Activated CD8-positive, alpha-beta memory T cell treated with anti-CD3 and anti-CD28 coated beads, Interleukin-2, amount 10 ng/mL, durations not matched to agents 7 days and 5 days (primary cell): ENCODE measurements around the gene MEI1. TPM values are rescaled to one million over a fixed set of nuclear protein-coding genes. Genes with fewer than 3 reads are reported as not detected.

ENCODE experiments used
- ATAC-seq: fragments of 150-1000 bp; cut with Tn5 transposase; one replicate; pipeline ENCODE4 v1.10.0; 2021; ENCODE audit warnings: moderate library complexity
- CTCF ChIA-PET: fragments of 350-600 bp; sonication (Branson Sonifier 250); formaldehyde crosslinking; loops from one replicate; lab custom pipeline; 2021; ENCODE audit warnings: antibody characterized with exemption; lab: Charles Lee
- DNase-seq: peaks from one replicate; pipeline ENCODE4 v3.0.0-alpha.2; 2020
- H3K27ac Mint-ChIP-seq: one replicate; pipeline ENCODE4 v1.8.0; 2021; ENCODE audit warnings: mild to moderate bottlenecking, mixed read lengths
- H3K27me3 Mint-ChIP-seq: one replicate; pipeline ENCODE4 v1.8.0; 2021; ENCODE audit warnings: mixed read lengths
- H3K36me3 Mint-ChIP-seq: one replicate; pipeline ENCODE4 v1.8.0; 2021; ENCODE audit warnings: mild to moderate bottlenecking, mixed read lengths
- H3K4me1 Mint-ChIP-seq: one replicate; pipeline ENCODE4 v1.8.0; 2021; ENCODE audit warnings: mixed read lengths
- H3K4me3 Mint-ChIP-seq: one replicate; pipeline ENCODE4 v1.8.0; 2021; ENCODE audit warnings: mild to moderate bottlenecking, moderate library complexity, mixed read lengths
- H3K9me3 Mint-ChIP-seq: one replicate; pipeline ENCODE4 v1.8.0; 2022; ENCODE audit warnings: low read depth, mixed read lengths
- total RNA-seq, 2 experiments: library from RNA; stranded (reverse); gene quantifications; one replicate each; pipeline ENCODE4 v1.2.3, GENCODE V29; 2021

Gene MEI1
- total RNA-seq, 2 experiments from 2014 or later: 37.3 to 45.9 TPM

- peaks cover 41% of the 10 kb centered on the region for H3K4me1 Mint-ChIP-seq
- H3K36me3 Mint-ChIP-seq: peaks cover 4% of the 10 kb centered on the region
Measured at GRCh38 chr22:41782316-41782715, 83.0 kb downstream of the MEI1 start.

GRCh38 chr22:41782751-41783150 lies 83.4 kb downstream of the MEI1 start:
- Mint-ChIP-seq H3K27ac (peak overlapping the region; percentile 99), H3K27me3 (no peaks in the 10 kb centered on the region), H3K36me3 (peaks cover 4% of the 10 kb centered on the region), H3K4me1 (peaks cover 39% of the 10 kb centered on the region), H3K9me3 (no peaks in the 10 kb centered on the region), H3K4me3 (peak overlapping the region; percentile 76)
- ATAC-seq (no peak), DNase-seq (no peak)
- CTCF ChIA-PET: interaction anchor here (0.9 to 6.0 kb wide), 10 partner anchors 10 to 317 kb away, joined by 3 to 52 read pairs (median 5); partner anchors contain the start of genes CCDC134, MEI1 and SREBF2

More at GRCh38 chr22:41782316-41782715, 83.0 kb downstream of the MEI1 start:
- H3K27me3 Mint-ChIP-seq: no peaks in the 10 kb centered on the region
- no peaks in the 10 kb centered on the region for H3K9me3 Mint-ChIP-seq
- H3K4me3 Mint-ChIP-seq: peak overlapping the region; percentile 76
- ATAC-seq (peak; percentile 28), DNase-seq (peak; percentile 65)
- H3K27ac Mint-ChIP-seq: peak overlapping the region; percentile 99
- CTCF ChIA-PET: interaction anchor here (0.9 to 6.0 kb wide), 15 partner anchors 9 to 318 kb away, joined by 3 to 52 read pairs (median 5); partner anchors contain the start of genes CCDC134, MEI1 and SREBF2

DNA sequence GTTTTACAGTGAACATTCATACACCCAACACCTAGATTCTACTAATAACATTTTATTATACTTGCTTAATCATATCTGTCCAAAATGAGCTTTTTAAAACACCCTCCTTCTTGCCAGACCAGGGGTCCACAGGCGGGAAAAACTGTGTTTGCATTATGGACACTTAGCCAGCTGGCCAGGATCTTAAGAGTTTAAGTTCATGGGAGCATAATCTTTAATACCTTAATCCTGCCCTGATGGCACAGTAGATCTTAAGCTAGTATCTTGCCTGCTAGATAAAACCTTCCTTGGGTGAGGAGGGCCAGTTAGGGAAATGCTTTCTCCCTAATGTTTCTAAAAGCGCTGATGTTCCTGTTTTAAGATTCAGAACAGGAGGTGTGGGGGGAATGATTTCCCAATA lies 88.0 kb downstream of the MEI1 start:
- H3K4me1 Mint-ChIP-seq: peaks cover 14% of the 10 kb centered on the region
- DNase-seq: no peak
- H3K27me3 Mint-ChIP-seq: no peaks in the 10 kb centered on the region
- CTCF ChIA-PET: interaction anchor here (0.8 to 2.5 kb wide), 3 partner anchors 12 to 90 kb away, joined by 3 to 19 read pairs (median 8); partner anchors contain the start of gene CCDC134
- no peak overlapping the region for H3K4me3 Mint-ChIP-seq
- ATAC-seq: no peak
- H3K36me3 Mint-ChIP-seq: peaks cover 14% of the 10 kb centered on the region
- H3K27ac Mint-ChIP-seq: no peak overlapping the region
- no peaks in the 10 kb centered on the region for H3K9me3 Mint-ChIP-seq

DNA sequence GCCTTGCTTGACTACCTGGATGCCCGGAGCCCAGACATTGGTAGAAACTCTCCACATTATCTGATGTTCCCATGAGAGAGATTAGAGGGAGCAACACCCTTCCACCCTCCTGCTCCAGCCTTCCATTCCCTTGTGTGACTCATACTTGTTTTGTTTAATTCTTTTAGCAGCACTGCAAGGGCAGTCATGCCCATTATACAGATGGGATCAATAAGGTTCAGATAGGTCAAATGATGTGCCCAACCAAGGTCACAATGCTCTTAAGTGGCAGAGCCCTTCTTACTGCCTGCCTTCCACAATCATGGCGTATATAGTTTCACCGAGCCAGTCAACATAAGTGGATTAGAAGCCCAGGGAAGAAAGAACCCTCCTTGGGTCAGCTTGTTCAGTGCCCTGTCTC lies 94.6 kb downstream of the MEI1 start:
- ATAC-seq (no peak), DNase-seq (no peak)
- Mint-ChIP-seq H3K27ac (no peak overlapping the region), H3K36me3 (peaks cover 26% of the 10 kb centered on the region), H3K27me3 (no peaks in the 10 kb centered on the region), H3K4me1 (no peaks in the 10 kb centered on the region), H3K9me3 (no peaks in the 10 kb centered on the region), H3K4me3 (no peak overlapping the region)
- CTCF ChIA-PET: no interaction called here

GRCh38 chr22:41798736-41799135 lies 99.4 kb downstream of the MEI1 start:
- Mint-ChIP-seq H3K4me1 (peaks cover 27% of the 10 kb centered on the region), H3K27ac (no peak overlapping the region), H3K27me3 (no peaks in the 10 kb centered on the region), H3K36me3 (peaks cover 22% of the 10 kb centered on the region), H3K9me3 (no peaks in the 10 kb centered on the region), H3K4me3 (no peak overlapping the region)
- CTCF ChIA-PET: interaction anchor here (0.8 to 5.2 kb wide), 8 partner anchors 9 to 142 kb away, joined by 3 to 52 read pairs (median 10); partner anchors contain the start of genes MEI1 and SREBF2
- no peak for ATAC-seq
- DNase-seq: no peak

- no peaks in the 10 kb centered on the region for H3K9me3 Mint-ChIP-seq
- H3K27ac Mint-ChIP-seq: peak overlapping the region; percentile 97
- H3K4me3 Mint-ChIP-seq: peak overlapping the region; percentile 93
- H3K4me1 Mint-ChIP-seq: peaks cover 37% of the 10 kb centered on the region
- peak; percentile 28 for ATAC-seq
- peaks cover 19% of the 10 kb centered on the region for H3K36me3 Mint-ChIP-seq
- CTCF ChIA-PET: interaction anchor here (0.8 to 5.2 kb wide), 21 partner anchors 8 to 147 kb away, joined by 3 to 52 read pairs (median 7); partner anchors contain the start of genes CENPM, MEI1 and SREBF2
- DNase-seq: peak; percentile 48
- H3K27me3 Mint-ChIP-seq: no peaks in the 10 kb centered on the region
Measured at GRCh38 chr22:41799486-41800347, 100.4 kb downstream of the MEI1 start.

GRCh38 chr22:41800348-41801146 lies 101.2 kb downstream of the MEI1 start, which contains the start of gene CCDC134:
TSS of gene CCDC134 (plus strand) at chr22:41800679. CDS start at chr22:41808891, 8,212 bp downstream.
- peak; percentile 97 for ATAC-seq
- Mint-ChIP-seq H3K9me3 (no peaks in the 10 kb centered on the region), H3K4me1 (peaks cover 45% of the 10 kb centered on the region), H3K27me3 (no peaks in the 10 kb centered on the region), H3K27ac (peak within 1 kb of the TSS; percentile 97), H3K4me3 (peak within 1 kb of the TSS; percentile 93), H3K36me3 (peaks cover 16% of the 10 kb centered on the region)
- CTCF ChIA-PET: interaction anchor here (0.8 to 5.2 kb wide), 17 partner anchors 10 to 146 kb away, joined by 3 to 52 read pairs (median 8); partner anchors contain the start of genes CENPM, MEI1 and SREBF2
- DNase-seq: peak; percentile 94

GRCh38 chr22:41801147-41801819 lies 102.0 kb downstream of the MEI1 start:
- CTCF ChIA-PET: interaction anchor here (1.4 to 5.2 kb wide), 10 partner anchors 19 to 146 kb away, joined by 7 to 52 read pairs (median 12); partner anchors contain the start of genes CENPM, MEI1 and SREBF2
- H3K4me1 Mint-ChIP-seq: peaks cover 46% of the 10 kb centered on the region
- H3K9me3 Mint-ChIP-seq: no peaks in the 10 kb centered on the region
- ATAC-seq: no peak
- peak overlapping the region; percentile 93 for H3K4me3 Mint-ChIP-seq
- no peaks in the 10 kb centered on the region for H3K27me3 Mint-ChIP-seq
- DNase-seq: no peak
- peak overlapping the region; percentile 97 for H3K27ac Mint-ChIP-seq
- H3K36me3 Mint-ChIP-seq: peaks cover 13% of the 10 kb centered on the region

DNA sequence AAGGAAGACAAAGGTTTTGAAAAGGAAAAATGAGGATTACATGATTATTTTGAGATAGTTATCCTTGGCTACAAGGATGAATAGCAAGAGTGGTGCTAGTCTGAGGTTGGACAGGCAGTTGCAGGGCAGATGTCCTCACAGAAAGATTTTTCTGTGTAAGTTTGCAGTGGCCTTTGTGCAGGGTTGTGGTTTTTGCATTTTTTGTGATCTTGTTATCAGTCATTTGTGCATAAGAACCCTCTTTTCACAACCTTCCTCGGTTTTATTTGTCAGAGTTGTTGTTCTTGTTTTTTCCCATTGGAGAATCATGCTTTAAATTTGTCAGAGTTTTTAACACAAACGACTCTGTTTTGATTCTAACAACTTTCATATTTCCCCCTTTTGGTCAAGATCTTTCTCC lies 102.6 kb downstream of the MEI1 start:
- no peaks in the 10 kb centered on the region for H3K9me3 Mint-ChIP-seq
- peak overlapping the region; percentile 97 for H3K27ac Mint-ChIP-seq
- ATAC-seq (no peak), DNase-seq (no peak)
- peaks cover 13% of the 10 kb centered on the region for H3K36me3 Mint-ChIP-seq
- peaks cover 46% of the 10 kb centered on the region for H3K4me1 Mint-ChIP-seq
- H3K4me3 Mint-ChIP-seq: peak overlapping the region; percentile 93
- no peaks in the 10 kb centered on the region for H3K27me3 Mint-ChIP-seq
- CTCF ChIA-PET: interaction anchor here (1.8 to 5.2 kb wide), 6 partner anchors 20 to 145 kb away, joined by 7 to 52 read pairs (median 22); partner anchors contain the start of genes CENPM and MEI1

- peaks cover 22% of the 10 kb centered on the region for H3K36me3 Mint-ChIP-seq
- DNase-seq (no peak), ATAC-seq (no peak)
- no peak overlapping the region for H3K27ac Mint-ChIP-seq
- H3K4me3 Mint-ChIP-seq: no peak overlapping the region
- peaks cover 37% of the 10 kb centered on the region for H3K4me1 Mint-ChIP-seq
- no peaks in the 10 kb centered on the region for H3K27me3 Mint-ChIP-seq
- H3K9me3 Mint-ChIP-seq: no peaks in the 10 kb centered on the region
- CTCF ChIA-PET: interaction anchor here (0.9 to 2.0 kb wide), 3 partner anchors 108 to 139 kb away, joined by 3 to 9 read pairs (median 3); no protein-coding TSS in a partner anchor
Measured at GRCh38 chr22:41805639-41806038, 106.3 kb downstream of the MEI1 start.

DNA sequence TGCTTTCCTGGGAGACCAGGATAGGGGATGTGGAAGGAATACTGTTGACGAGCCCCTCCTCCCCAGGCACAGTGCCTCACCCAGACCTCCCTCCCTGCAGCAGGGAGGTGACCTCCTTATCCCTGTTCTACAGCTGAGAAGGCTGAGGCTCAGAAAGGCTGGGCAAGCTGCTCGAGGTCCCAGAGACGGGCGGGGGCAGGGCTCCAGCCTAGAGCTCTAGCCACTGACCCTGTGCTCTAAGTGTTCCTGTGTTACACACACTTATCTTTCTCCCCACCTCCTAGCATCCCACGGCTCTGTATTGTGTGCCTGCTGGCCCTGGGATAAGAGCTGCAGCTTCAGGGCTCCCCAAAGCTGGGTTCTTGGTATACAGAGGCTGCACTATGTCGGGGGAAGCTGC lies 109.1 kb downstream of the MEI1 start:
- H3K27me3 Mint-ChIP-seq: no peaks in the 10 kb centered on the region
- CTCF ChIA-PET: no interaction called here
- H3K36me3 Mint-ChIP-seq: peaks cover 15% of the 10 kb centered on the region
- peaks cover 20% of the 10 kb centered on the region for H3K4me1 Mint-ChIP-seq
- H3K27ac Mint-ChIP-seq: no peak overlapping the region
- DNase-seq (no peak), ATAC-seq (no peak)
- no peak overlapping the region for H3K4me3 Mint-ChIP-seq
- no peaks in the 10 kb centered on the region for H3K9me3 Mint-ChIP-seq

DNA sequence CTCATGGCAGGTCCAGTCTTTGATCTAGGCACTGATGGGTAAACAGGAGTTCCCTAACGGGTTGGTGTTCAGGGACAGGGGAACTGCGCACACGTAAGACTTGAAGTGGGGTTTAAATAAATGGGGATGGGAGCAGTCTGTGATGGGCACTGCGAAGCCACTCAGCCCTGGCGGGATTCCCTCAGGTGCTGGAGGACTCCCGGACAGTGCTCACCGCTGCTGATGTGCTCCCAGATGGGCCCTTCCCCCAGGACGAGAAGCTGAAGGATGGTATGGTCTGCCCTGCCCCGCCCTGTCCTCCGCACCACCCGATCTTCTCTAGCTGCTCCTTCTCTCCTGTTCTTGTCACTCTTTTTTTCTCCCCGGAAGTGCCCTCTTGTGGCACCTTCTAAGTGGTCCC lies 110.7 kb downstream of the MEI1 start:
- no peak for ATAC-seq
- no peak overlapping the region for H3K27ac Mint-ChIP-seq
- no peaks in the 10 kb centered on the region for H3K27me3 Mint-ChIP-seq
- H3K4me3 Mint-ChIP-seq: no peak overlapping the region
- H3K9me3 Mint-ChIP-seq: no peaks in the 10 kb centered on the region
- no peak for DNase-seq
- CTCF ChIA-PET: interaction anchor here (0.8 to 0.9 kb wide), 2 partner anchors 9 to 12 kb away, joined by 5 read pairs; partner anchors contain the start of gene CCDC134
- H3K4me1 Mint-ChIP-seq: peaks cover 7% of the 10 kb centered on the region
- H3K36me3 Mint-ChIP-seq: peaks cover 24% of the 10 kb centered on the region
